ENCODE results near the gene NR1I3. TPM values are rescaled to one million over a fixed set of nuclear protein-coding genes. Genes with fewer than 3 reads are reported as not detected.

NR1I3 gene
- total and polyA plus RNA-seq, 2 of the 13 experiments (the other 11 are each of a cell fraction or from before 2014, with no cell fraction given): 0.62 to 0.95 TPM

GRCh38 chr1:161222175-161223019 is 15.6 kb downstream of the NR1I3 start (continued):
- TF ChIP-seq ZBTB39 (CRISPR knock-in tag; IDR thresholded peaks at IDR 0.05) (no peak), ZFP82 (CRISPR knock-in tag; IDR thresholded peaks at IDR 0.05; ENCODE audit: borderline replicate concordance) (no peak), FOXM1 (CRISPR knock-in tag; IDR thresholded peaks at IDR 0.05) (no peak), SUZ12 (IDR thresholded peaks at IDR 0.05; ENCODE audit: low read depth, low read length) (no peak), TARDBP (CRISPR knock-in tag; IDR thresholded peaks at IDR 0.05) (peak; percentile 73; the same call in 1 of the 2 replicates), ZNF552 (CRISPR knock-in tag; IDR thresholded peaks at IDR 0.05; ENCODE audit: borderline replicate concordance) (no peak), PTBP1 (IDR thresholded peaks at IDR 0.05; ENCODE audit: low read depth, low read length, poor library complexity, severe bottlenecking) (no peak), ZNF75D (CRISPR knock-in tag; IDR thresholded peaks at IDR 0.05; ENCODE audit: borderline replicate concordance) (no peak), ATF2 (CRISPR knock-in tag; IDR thresholded peaks at IDR 0.05) (peak; percentile 34; the same call in 1 of the 2 replicates), TSC22D2 (CRISPR knock-in tag; IDR thresholded peaks at IDR 0.05; ENCODE audit: borderline replicate concordance) (peak; percentile 52; the same call in 1 of the 2 replicates), ZNF317 (CRISPR knock-in tag; IDR thresholded peaks at IDR 0.05) (peak; percentile 33; the same call in 1 of the 2 replicates), ZSCAN21 (CRISPR knock-in tag; IDR thresholded peaks at IDR 0.05; ENCODE audit: borderline replicate concordance) (peak; percentile 10), TCF12 (IDR thresholded peaks at IDR 0.05) (no peak), TCF12 (CRISPR knock-in tag; IDR thresholded peaks at IDR 0.05) (0 out of 2 replicates have a peak, but pooled peaks have one; percentile 25), ZC3H4 (CRISPR knock-in tag; IDR thresholded peaks at IDR 0.05; ENCODE audit: borderline replicate concordance) (peak; percentile 51; the same call in 1 of the 2 replicates), SP4 (CRISPR knock-in tag; IDR thresholded peaks at IDR 0.05) (peak; percentile 54; the same call in 1 of the 2 replicates), AHR (CRISPR knock-in tag; IDR thresholded peaks at IDR 0.05) (no peak), CERS6 (CRISPR knock-in tag; IDR thresholded peaks at IDR 0.05) (no peak), SAFB2 (CRISPR knock-in tag; IDR thresholded peaks at IDR 0.05; ENCODE audit: borderline replicate concordance, low read depth) (0 out of 2 replicates have a peak, but pooled peaks have one; percentile 67)
